NCI-H82 treated with DMSO at 0.1 percent for 48 hours (cell line): ENCODE measurements around the gene SSPN.

Experiments
- DNase-seq: peaks from one replicate; lab custom pipeline; 2025; ENCODE audit not compliant: unreplicated experiment; lab: John Stamatoyannopoulos, UW

The SSPN gene

GRCh38 chr12:26281320-26281719 lies 85.9 kb downstream of the SSPN start:
- DNase-seq: no peak

- DNase-seq: no peak
Measured at GRCh38 chr12:26282339-26282940, 87.1 kb downstream of the SSPN start.

GRCh38 chr12:26283046-26283445 lies 87.7 kb downstream of the SSPN start:
- DNase-seq: no peak

- no peak for DNase-seq
Measured at GRCh38 chr12:26283617-26284016, 88.2 kb downstream of the SSPN start.

GRCh38 chr12:26285401-26285800 lies 90.0 kb downstream of the SSPN start:
- no peak for DNase-seq

- no peak for DNase-seq
Measured at GRCh38 chr12:26286186-26286585, 90.8 kb downstream of the SSPN start.

GRCh38 chr12:26287671-26288381 lies 92.5 kb downstream of the SSPN start:
- no peak for DNase-seq

- DNase-seq: no peak
Measured at GRCh38 chr12:26290565-26290964, 95.2 kb downstream of the SSPN start.

GRCh38 chr12:26292596-26292995 lies 97.2 kb downstream of the SSPN start:
- no peak for DNase-seq

GRCh38 chr12:26293612-26294011 lies 98.2 kb downstream of the SSPN start:
- no peak for DNase-seq

- DNase-seq: peak; percentile 67
Measured at GRCh38 chr12:26295001-26295400, 99.6 kb downstream of the SSPN start.

GRCh38 chr12:26297396-26298070 lies 102.2 kb downstream of the SSPN start:
- no peak for DNase-seq

- DNase-seq: peak; percentile 32
Measured at GRCh38 chr12:26298785-26299621, 103.6 kb downstream of the SSPN start.

- no peak for DNase-seq
Measured at GRCh38 chr12:26299751-26300150, 104.4 kb downstream of the SSPN start.
